WERI-Rb-1 (cell line): ENCODE measurements around the gene ADCY2.

Experiments
- DNase-seq: peaks from one replicate; pipeline ENCODE4 v3.0.0-alpha.2; 2020
- H3K27ac ChIP-seq: fragments of 250-450 bp; sonication (Bioruptor Pico); 2 replicates; pipeline ENCODE4 v1.5.1; 2020; ENCODE audit warnings: mild to moderate bottlenecking, moderate library complexity
- H3K27me3 ChIP-seq: fragments of 250-450 bp; sonication (Bioruptor Pico); 2 replicates; pipeline ENCODE4 v1.5.1; 2021; ENCODE audit warnings: mild to moderate bottlenecking, low read depth, moderate library complexity; ENCODE audit not compliant: insufficient read depth, severe bottlenecking
- H3K36me3 ChIP-seq: fragments of 250-450 bp; sonication (Bioruptor Pico); 2 replicates; pipeline ENCODE4 v1.5.1; 2020; ENCODE audit warnings: mild to moderate bottlenecking, moderate library complexity
- H3K4me3 ChIP-seq: 2 replicates; pipeline ENCODE4 v1.5.1; 2011; ENCODE audit warnings: low read depth, mild to moderate bottlenecking, control low read depth, low read length
- H3K9me3 ChIP-seq: fragments of 250-450 bp; sonication (Bioruptor Pico); 2 replicates; pipeline ENCODE4 v1.5.1; 2021; ENCODE audit warnings: mild to moderate bottlenecking, moderate library complexity; ENCODE audit not compliant: severe bottlenecking
- TF ChIP-seq, protein P1 (sequence below): IDR thresholded peaks from 2 replicates; pipeline ENCODE4 v1.5.1; 2011; ENCODE audit warnings: low read depth, mild to moderate bottlenecking, control low read depth, inconsistent platforms, low read length

Gene ADCY2

DNA sequence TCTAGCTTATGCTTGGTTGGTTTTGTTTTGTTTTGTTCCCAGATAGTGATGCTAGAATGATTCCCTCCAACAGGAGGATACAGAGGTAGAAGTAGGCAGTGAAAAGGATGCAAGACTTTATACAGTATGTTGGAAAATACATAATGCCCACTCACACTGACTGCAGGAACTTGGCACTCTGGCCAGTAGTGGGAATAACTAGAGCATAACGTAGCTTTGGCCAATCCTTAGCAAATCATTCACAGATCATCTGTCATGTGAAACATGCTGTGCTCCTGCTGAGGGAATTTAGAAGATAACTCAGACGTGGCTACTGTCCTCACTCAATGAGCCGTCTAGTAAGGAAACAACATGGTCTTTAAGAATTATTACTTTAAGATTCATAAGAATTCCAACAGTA lies 441.5 kb downstream of the ADCY2 start:
- no peak overlapping the region for H3K4me3 ChIP-seq
- H3K9me3 ChIP-seq, result no peaks in the 10 kb centered on the region
- DNase-seq, result no peak
- H3K36me3 ChIP-seq, result no peaks in the 10 kb centered on the region
- peak overlapping the region; percentile 4 for H3K27ac ChIP-seq
- TF ChIP-seq, protein P1, sequence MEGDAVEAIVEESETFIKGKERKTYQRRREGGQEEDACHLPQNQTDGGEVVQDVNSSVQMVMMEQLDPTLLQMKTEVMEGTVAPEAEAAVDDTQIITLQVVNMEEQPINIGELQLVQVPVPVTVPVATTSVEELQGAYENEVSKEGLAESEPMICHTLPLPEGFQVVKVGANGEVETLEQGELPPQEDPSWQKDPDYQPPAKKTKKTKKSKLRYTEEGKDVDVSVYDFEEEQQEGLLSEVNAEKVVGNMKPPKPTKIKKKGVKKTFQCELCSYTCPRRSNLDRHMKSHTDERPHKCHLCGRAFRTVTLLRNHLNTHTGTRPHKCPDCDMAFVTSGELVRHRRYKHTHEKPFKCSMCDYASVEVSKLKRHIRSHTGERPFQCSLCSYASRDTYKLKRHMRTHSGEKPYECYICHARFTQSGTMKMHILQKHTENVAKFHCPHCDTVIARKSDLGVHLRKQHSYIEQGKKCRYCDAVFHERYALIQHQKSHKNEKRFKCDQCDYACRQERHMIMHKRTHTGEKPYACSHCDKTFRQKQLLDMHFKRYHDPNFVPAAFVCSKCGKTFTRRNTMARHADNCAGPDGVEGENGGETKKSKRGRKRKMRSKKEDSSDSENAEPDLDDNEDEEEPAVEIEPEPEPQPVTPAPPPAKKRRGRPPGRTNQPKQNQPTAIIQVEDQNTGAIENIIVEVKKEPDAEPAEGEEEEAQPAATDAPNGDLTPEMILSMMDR, result no peak
- H3K27me3 ChIP-seq, result no peaks in the 10 kb centered on the region

DNA sequence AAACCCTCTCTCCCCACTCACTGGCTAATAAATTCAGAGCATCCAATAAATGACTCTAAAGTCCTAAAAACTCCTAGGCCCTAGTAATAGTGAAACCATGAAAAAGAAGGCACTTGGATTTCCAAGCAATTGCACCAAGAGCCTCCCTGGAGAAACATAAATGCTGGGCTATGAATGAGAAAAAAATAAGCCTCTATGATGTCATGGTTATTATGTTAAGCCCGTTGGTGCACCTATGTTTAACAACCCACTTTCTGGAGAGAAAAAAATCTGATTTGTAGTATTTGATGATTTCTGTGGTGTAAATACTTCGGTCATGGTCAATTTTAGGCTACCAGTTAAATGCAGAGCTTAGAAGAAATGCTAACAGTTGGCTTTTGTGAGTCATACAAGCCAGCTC lies 446.6 kb downstream of the ADCY2 start:
- TF ChIP-seq, protein P1, result no peak
- no peak for DNase-seq

GRCh38 chr5:7844901-7845300 lies 449.0 kb downstream of the ADCY2 start:
- DNase-seq, result no peak
- Histone ChIP-seq H3K27ac (no peak overlapping the region), H3K27me3 (no peaks in the 10 kb centered on the region), H3K4me3 (no peak overlapping the region), H3K9me3 (no peaks in the 10 kb centered on the region), H3K36me3 (no peaks in the 10 kb centered on the region)
- TF ChIP-seq, protein P1, result no peak

More for the DNA sequence above, 446.6 kb downstream of the ADCY2 start:
- Histone ChIP-seq H3K36me3 (no peaks in the 10 kb centered on the region), H3K9me3 (no peaks in the 10 kb centered on the region), H3K27me3 (no peaks in the 10 kb centered on the region), H3K4me3 (no peak overlapping the region), H3K27ac (no peak overlapping the region)

GRCh38 chr5:7845557-7845956 lies 449.6 kb downstream of the ADCY2 start:
- no peaks in the 10 kb centered on the region for H3K9me3 ChIP-seq

DNA sequence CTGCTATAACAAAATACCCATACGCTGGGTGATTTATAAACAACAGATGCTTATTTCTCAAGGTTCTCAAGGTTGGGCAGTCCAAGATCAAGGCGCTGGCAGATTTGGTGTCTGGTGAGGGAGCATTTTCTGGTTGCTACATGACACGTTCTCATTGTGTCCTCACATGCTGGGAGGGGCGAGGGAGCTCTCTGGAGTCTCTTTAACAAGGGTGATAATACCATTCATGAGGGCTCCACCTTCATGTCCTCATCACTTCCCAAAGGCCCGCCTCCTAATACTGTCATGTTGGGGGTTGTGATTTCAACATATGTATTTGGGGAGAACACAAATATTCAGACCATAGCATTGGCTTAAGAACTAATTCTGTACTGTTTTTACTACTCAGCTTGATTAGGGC lies 450.4 kb downstream of the ADCY2 start:
- TF ChIP-seq, protein P1, result no peak
- no peak for DNase-seq
- H3K9me3 ChIP-seq, result no peaks in the 10 kb centered on the region
- no peaks in the 10 kb centered on the region for H3K27me3 ChIP-seq
- no peak overlapping the region for H3K4me3 ChIP-seq
- no peaks in the 10 kb centered on the region for H3K36me3 ChIP-seq
- no peak overlapping the region for H3K27ac ChIP-seq

More at GRCh38 chr5:7845557-7845956, 449.6 kb downstream of the ADCY2 start:
- H3K27me3 ChIP-seq, result no peaks in the 10 kb centered on the region
- no peaks in the 10 kb centered on the region for H3K36me3 ChIP-seq
- TF ChIP-seq, protein P1, result no peak
- H3K27ac ChIP-seq, result no peak overlapping the region
- no peak overlapping the region for H3K4me3 ChIP-seq
- no peak for DNase-seq

- Histone ChIP-seq H3K27me3 (no peaks in the 10 kb centered on the region), H3K36me3 (no peaks in the 10 kb centered on the region), H3K9me3 (no peaks in the 10 kb centered on the region), H3K4me3 (no peak overlapping the region), H3K27ac (no peak overlapping the region)
- TF ChIP-seq, protein P1, result no peak
- DNase-seq, result no peak
Measured at GRCh38 chr5:7848296-7848695, 452.4 kb downstream of the ADCY2 start.
